H9 (cell line): Measurements from ENCODE around the gene ARMC5. TPM values are rescaled to one million over a fixed set of nuclear protein-coding genes. Genes with fewer than 3 reads are reported as not detected.

Experiments
- DNase-seq: peaks from one replicate; pipeline ENCODE4 v3.0.0-alpha.2; 2017
- H2AFZ ChIP-seq: one replicate; pipeline ENCODE4 v1.6.1; 2013; ENCODE audit warnings: mild to moderate bottlenecking, low read length, control low read depth, moderate library complexity
- H2AK5ac ChIP-seq: 2 replicates; pipeline ENCODE4 v1.6.1; 2013; ENCODE audit warnings: low read length, control low read depth, mixed read lengths; ENCODE audit not compliant: insufficient read length
- H2BK120ac ChIP-seq: one replicate; pipeline ENCODE4 v1.6.1; 2013; ENCODE audit warnings: low read depth, mild to moderate bottlenecking, low read length, control low read depth, inconsistent platforms; ENCODE audit not compliant: poor library complexity, severe bottlenecking
- H2BK12ac ChIP-seq: 2 replicates; pipeline ENCODE4 v1.6.1; 2013; ENCODE audit warnings: low read length, control low read depth, mixed read lengths, low read depth; ENCODE audit not compliant: insufficient read length
- H2BK15ac ChIP-seq: 2 replicates; pipeline ENCODE4 v1.6.1; 2013; ENCODE audit warnings: low read depth, low read length, control low read depth
- H2BK20ac ChIP-seq: one replicate; pipeline ENCODE4 v1.6.1; 2013; ENCODE audit warnings: low read depth, mild to moderate bottlenecking, low read length, control low read depth, inconsistent platforms; ENCODE audit not compliant: poor library complexity, severe bottlenecking
- H2BK5ac ChIP-seq: 2 replicates; pipeline ENCODE4 v1.6.1; 2013; ENCODE audit warnings: low read length, control low read depth, mixed read lengths; ENCODE audit not compliant: insufficient read length
- H3K14ac ChIP-seq: 2 replicates; pipeline ENCODE4 v1.6.1; 2013; ENCODE audit warnings: low read length, control low read depth; ENCODE audit not compliant: insufficient read depth
- H3K18ac ChIP-seq: 2 replicates; pipeline ENCODE4 v1.6.1; 2013; ENCODE audit warnings: low read depth, mild to moderate bottlenecking, mixed read lengths, low read length, control low read depth; ENCODE audit not compliant: insufficient read length
- H3K23ac ChIP-seq: 2 replicates; pipeline ENCODE4 v1.6.1; 2013; ENCODE audit warnings: low read length, control low read depth, mixed read lengths, low read depth; ENCODE audit not compliant: insufficient read length
- H3K23me2 ChIP-seq: 2 replicates; pipeline ENCODE4 v1.6.1; 2013; ENCODE audit warnings: low read depth, mild to moderate bottlenecking, mixed read lengths, low read length, control low read depth; ENCODE audit not compliant: insufficient read length, poor library complexity, severe bottlenecking
- H3K27ac ChIP-seq: 2 replicates; pipeline ENCODE4 v1.5.1; 2013; ENCODE audit warnings: low read length, control low read depth, mixed read lengths, low read depth; ENCODE audit not compliant: insufficient read length
- H3K27me3 ChIP-seq: 2 replicates; pipeline ENCODE4 v1.6.1; 2013; ENCODE audit warnings: low read length, control low read depth, inconsistent platforms; ENCODE audit not compliant: insufficient read depth
- H3K4ac ChIP-seq: 2 replicates; pipeline ENCODE4 v1.6.1; 2013; ENCODE audit warnings: low read depth, mild to moderate bottlenecking, control low read depth, inconsistent platforms, low read length, moderate library complexity
- H3K4me1 ChIP-seq: 2 replicates; pipeline ENCODE4 v1.6.1; 2013; ENCODE audit warnings: low read length, control low read depth, inconsistent platforms; ENCODE audit not compliant: insufficient read depth
- H3K4me2 ChIP-seq: 2 replicates; pipeline ENCODE4 v1.6.1; 2013; ENCODE audit warnings: low read length, control low read depth, mixed read lengths; ENCODE audit not compliant: insufficient read length, insufficient read depth
- H3K56ac ChIP-seq: 2 replicates; pipeline ENCODE4 v1.6.1; 2013; ENCODE audit warnings: low read depth, mild to moderate bottlenecking, mixed read lengths, low read length, control low read depth; ENCODE audit not compliant: insufficient read length
- H3K79me1 ChIP-seq: 2 replicates; pipeline ENCODE4 v1.6.1; 2013; ENCODE audit warnings: low read depth, mild to moderate bottlenecking, moderate library complexity, low read length, control low read depth, inconsistent platforms; ENCODE audit not compliant: insufficient read depth, poor library complexity, severe bottlenecking
- H3K79me2 ChIP-seq: 2 replicates; pipeline ENCODE4 v1.6.1; 2013; ENCODE audit warnings: low read length, control low read depth, inconsistent platforms; ENCODE audit not compliant: insufficient read depth
- H3K9ac ChIP-seq: 2 replicates; pipeline ENCODE4 v1.6.1; 2013; ENCODE audit warnings: low read length, control low read depth, mixed read lengths; ENCODE audit not compliant: insufficient read length; ENCODE audit errors: extremely low read depth
- H3K9me3 ChIP-seq: one replicate; pipeline ENCODE4 v1.6.1; 2013; ENCODE audit warnings: low read depth, low read length, inconsistent platforms; ENCODE audit not compliant: control insufficient read depth
- H3T11ph ChIP-seq: one replicate; pipeline ENCODE4 v1.6.1; 2013; ENCODE audit warnings: mild to moderate bottlenecking, low read length, control low read depth, inconsistent platforms
- H4K20me1 ChIP-seq: one replicate; pipeline ENCODE4 v1.6.1; 2013; ENCODE audit not compliant: control insufficient read depth, insufficient read length, insufficient read depth
- H4K5ac ChIP-seq: 2 replicates; pipeline ENCODE4 v1.6.1; 2013; ENCODE audit warnings: low read depth, mild to moderate bottlenecking, mixed read lengths, low read length, control low read depth; ENCODE audit not compliant: insufficient read length
- H4K8ac ChIP-seq: replicated peaks from 2 replicates; pipeline ENCODE4 v1.6.1; 2013; ENCODE audit warnings: low read length, control low read depth, mixed read lengths, low read depth; ENCODE audit not compliant: insufficient read length
- H4K91ac ChIP-seq: 2 replicates; pipeline ENCODE4 v1.6.1; 2013; ENCODE audit warnings: low read depth, mild to moderate bottlenecking, moderate library complexity, mixed read lengths, low read length, control low read depth; ENCODE audit not compliant: insufficient read length
- H3K27ac Mint-ChIP-seq, 3 experiments: 2 replicates in 2 of 3; 3 replicates in 1 of 3; pipeline ENCODE4 v1.8.0; 2020 to 2021; ENCODE audit warnings: mixed read lengths in 3 of 3, mild to moderate bottlenecking in 1 of 3, moderate library complexity in 1 of 3
- H3K27me3 Mint-ChIP-seq: 2 replicates; pipeline ENCODE4 v1.8.0; 2021; ENCODE audit warnings: low read depth, mild to moderate bottlenecking, moderate library complexity, mixed read lengths
- H3K36me3 Mint-ChIP-seq, 3 experiments: 2 replicates in 2 of 3; 3 replicates in 1 of 3; pipeline ENCODE4 v1.8.0; 2020 to 2021; ENCODE audit warnings: low read depth in 3 of 3, mixed read lengths in 3 of 3; ENCODE audit not compliant: insufficient read depth in 1 of 3
- H3K4me1 Mint-ChIP-seq, 2 experiments: 2 replicates each; pipeline ENCODE4 v1.8.0; 2020; ENCODE audit warnings: mixed read lengths in 2 of 2
- H3K4me3 Mint-ChIP-seq, 2 experiments: 2 replicates in 1 of 2; 3 replicates in 1 of 2; pipeline ENCODE4 v1.8.0; 2020 to 2021; ENCODE audit warnings: mild to moderate bottlenecking in 2 of 2, mixed read lengths in 2 of 2, moderate library complexity in 1 of 2
- H3K9me3 Mint-ChIP-seq, 2 experiments: 2 replicates in 1 of 2; 3 replicates in 1 of 2; pipeline ENCODE4 v1.8.0; 2020; ENCODE audit warnings: mild to moderate bottlenecking in 2 of 2, mixed read lengths in 2 of 2, moderate library complexity in 1 of 2
- CTCF ChIP-seq: fragments of 200-600 bp; sonication (generic); conservative IDR thresholded peaks from 3 replicates; pipeline ENCODE4 v1.8.0; 2021; ENCODE audit warnings: antibody characterized with exemption, mild to moderate bottlenecking
- WGBS: extraction: QIAGEN DNeasy Blood & Tissue Kit; methylation state at CpG from one replicate; pipeline ENCODE4 v1.1.7; 2013; ENCODE audit warnings: missing lambda C conversion rate, low lambda C conversion rate, mixed read lengths; ENCODE audit not compliant: insufficient read length; ENCODE audit errors: extremely low coverage; 5-methylcytosine and 5-hydroxymethylcytosine counted together
- total RNA-seq: library from RNA; stranded (reverse); gene quantifications from 2 replicates; pipeline ENCODE4 v1.2.1, GENCODE V29; 2021

Gene ARMC5
- total RNA-seq, 1 experiment from 2014 or later: 18.7 TPM

DNA sequence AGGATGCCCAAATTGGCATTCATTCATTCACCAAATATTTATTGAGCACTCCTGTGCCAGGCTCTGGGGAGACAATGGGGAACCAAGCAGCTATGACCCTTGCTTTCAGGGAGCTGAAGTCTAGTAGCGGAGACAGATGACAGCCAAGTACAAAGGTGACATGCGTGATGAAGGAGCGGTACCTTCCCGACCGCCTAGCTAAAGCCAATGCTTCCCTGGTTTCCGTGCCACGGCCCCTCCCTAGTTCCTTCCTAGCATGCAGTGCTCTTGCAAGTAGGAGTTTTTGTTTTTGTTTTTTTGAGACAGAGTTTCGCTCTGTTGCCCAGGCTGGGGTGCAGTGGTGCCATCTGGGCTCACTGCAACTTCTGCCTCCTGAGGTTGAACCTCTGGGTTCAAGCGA is 20.4 kb downstream of the ARMC5 start:
- no peak for DNase-seq
- H3K4me3 Mint-ChIP-seq: no peak overlapping the region
- no peaks in the 10 kb centered on the region for H4K20me1 ChIP-seq
- no peak overlapping the region for H3K4ac ChIP-seq
- H2BK12ac ChIP-seq: no peak overlapping the region
- H2AK5ac ChIP-seq: no peak overlapping the region
- no peak overlapping the region for H3K23ac ChIP-seq
- no peaks in the 10 kb centered on the region for H3K9me3 ChIP-seq
- H2AFZ ChIP-seq: no peak overlapping the region
- peaks cover 17 to 22% of the 10 kb centered on the region in 2 experiments for H3K4me1 Mint-ChIP-seq
- peaks cover 1% of the 10 kb centered on the region; the same call in 1 of the 2 replicates for H3K27me3 ChIP-seq
- 0 out of 7 replicates have a peak, but pooled peaks cover 0 to 4% (median 0%) of the 10 kb centered on the region in 3 experiments for H3K36me3 Mint-ChIP-seq
- no peak overlapping the region for H3K18ac ChIP-seq
- peaks cover 73% of the 10 kb centered on the region for H3K27me3 Mint-ChIP-seq
- no peak for TF ChIP-seq CTCF
- H3K27ac ChIP-seq: no peak overlapping the region
- H3K4me2 ChIP-seq: no peak overlapping the region
- no CpG with 5 or more reads among the region's 9 CpGs for WGBS
- no peak overlapping the region for H3K9ac ChIP-seq
- H2BK5ac ChIP-seq: no peak overlapping the region
- H3T11ph ChIP-seq: no peak overlapping the region
- H4K91ac ChIP-seq: no peak overlapping the region
- H3K27ac Mint-ChIP-seq: no peak overlapping the region
- no peak overlapping the region for H2BK15ac ChIP-seq
- H3K14ac ChIP-seq: no peak overlapping the region
- no peaks in the 10 kb centered on the region for H3K4me1 ChIP-seq
- no peak overlapping the region for H2BK120ac ChIP-seq
- peaks cover 12% of the 10 kb centered on the region for H3K23me2 ChIP-seq
- H4K8ac ChIP-seq: no peak overlapping the region
- H3K56ac ChIP-seq: no peak overlapping the region
- no peak overlapping the region for H2BK20ac ChIP-seq
- no peak overlapping the region for H4K5ac ChIP-seq
- H3K9me3 Mint-ChIP-seq: no peaks in the 10 kb centered on the region; a peak in 1 of 5 replicates
- no peaks in the 10 kb centered on the region for H3K79me2 ChIP-seq
- H3K79me1 ChIP-seq: no peaks in the 10 kb centered on the region
